Fibroblast of lung (primary cell): Measurements from ENCODE around the gene KCNMB3. TPM values are rescaled to one million over a fixed set of nuclear protein-coding genes. Genes with fewer than 3 reads are reported as not detected.
"Not testable (repeated sequence)": the region's sequence is repeated elsewhere in the genome, so short reads cannot be mapped to it uniquely, and the experiment has no call there.

Source experiments
- DNase-seq, 2 donors: peaks; one replicate each; pipeline versions ENCODE4 v3.0.0 to v3.0.0-alpha.2; 2010; ENCODE audit warnings: low read depth in 2 of 2
- H2AFZ ChIP-seq: 2 replicates; pipeline ENCODE4 v1.5.1; 2012; ENCODE audit warnings: low read length, control low read depth, inconsistent platforms
- H3K27ac ChIP-seq: 2 replicates; pipeline ENCODE4 v1.5.1; 2011; ENCODE audit warnings: low read length, control low read depth; ENCODE audit not compliant: insufficient read depth
- H3K27me3 ChIP-seq: 2 replicates; pipeline ENCODE4 v1.5.1; 2011; ENCODE audit warnings: mild to moderate bottlenecking, low read length; ENCODE audit not compliant: control insufficient read depth, insufficient read depth
- H3K36me3 ChIP-seq: 2 replicates; pipeline ENCODE4 v1.5.1; 2011; ENCODE audit warnings: low read length; ENCODE audit not compliant: control insufficient read depth, insufficient read depth
- H3K4me1 ChIP-seq: 2 replicates; pipeline ENCODE4 v1.5.1; 2011; ENCODE audit warnings: low read length; ENCODE audit not compliant: control insufficient read depth, insufficient read depth; ENCODE audit errors: extremely low read depth
- H3K4me2 ChIP-seq: 2 replicates; pipeline ENCODE4 v1.5.1; 2011; ENCODE audit warnings: low read length, control low read depth; ENCODE audit not compliant: insufficient read depth; ENCODE audit errors: extremely low read depth
- H3K4me3 ChIP-seq, 4 experiments: fragments of 200-600 bp in 1 of 4; sonication (generic) in 1 of 4; replicated peaks in 1 of 4; 2 replicates each; pipeline ENCODE4 v1.5.1; 2011 to 2016; ENCODE audit warnings: low read length in 4 of 4, low read depth in 3 of 4, mild to moderate bottlenecking in 3 of 4, control low read depth in 2 of 4, inconsistent platforms in 1 of 4, mixed read lengths in 1 of 4; ENCODE audit not compliant: insufficient read depth in 1 of 4; ENCODE audit errors: control extremely low read depth in 1 of 4
- H3K79me2 ChIP-seq: 2 replicates; pipeline ENCODE4 v1.5.1; 2012; ENCODE audit warnings: mild to moderate bottlenecking, low read length, inconsistent platforms; ENCODE audit not compliant: control insufficient read depth, insufficient read depth
- H3K9ac ChIP-seq: 2 replicates; pipeline ENCODE4 v1.5.1; 2011; ENCODE audit warnings: mild to moderate bottlenecking, low read length, control low read depth; ENCODE audit not compliant: insufficient read depth
- H3K9me3 ChIP-seq: 2 replicates; pipeline ENCODE4 v1.5.1; 2012; ENCODE audit warnings: low read depth, low read length; ENCODE audit not compliant: control insufficient read depth, insufficient read depth
- H4K20me1 ChIP-seq: 2 replicates; pipeline ENCODE4 v1.5.1; 2011; ENCODE audit warnings: low read length; ENCODE audit not compliant: control insufficient read depth, insufficient read depth; ENCODE audit errors: extremely low read depth
- EZH2 ChIP-seq: IDR thresholded peaks from 2 replicates; pipeline ENCODE4 v1.5.1; 2012; ENCODE audit warnings: low read length, control low read depth, mild to moderate bottlenecking; ENCODE audit errors: missing control alignments
- polyA plus RNA-seq, 2 donors: library from polyadenylated mRNA; depleted of rRNA in 1 of 2; stranded (reverse) in 1 of 2; unstranded in 1 of 2; fragments of >200 nt; gene quantifications; 2 replicates each; pipeline ENCODE4 v1.2.1, GENCODE V29; 2011 to 2012; ENCODE audit warnings: missing spikeins in 1 of 2
- total RNA-seq: library from RNA; depleted of rRNA; stranded (reverse); fragments of >200 nt; gene quantifications from 2 replicates; pipeline ENCODE4 v1.2.1, GENCODE V29; 2014
- TF ChIP-seq, protein P1 (sequence below), 2 donors: IDR thresholded peaks in 1 of 2; conservative IDR thresholded peaks in 1 of 2; 1 replicate in 1 of 2; 2 replicates in 1 of 2; pipeline ENCODE4 v1.5.1; 2011 to 2012; ENCODE audit warnings: low read length in 2 of 2, control low read depth in 1 of 2, inconsistent platforms in 1 of 2, low read depth in 1 of 2, mild to moderate bottlenecking in 1 of 2

KCNMB3 gene
- total and polyA plus RNA-seq, 2 donors (not counting 1 experiment from before 2014, with no cell fraction given), result 1.3 to 1.5 TPM

- no peak overlapping the region for H3K27ac ChIP-seq
- H3K4me2 ChIP-seq, result no peak overlapping the region
- no peak overlapping the region for H3K9ac ChIP-seq
- no peak overlapping the region for H2AFZ ChIP-seq
- H3K27me3 ChIP-seq, result no peaks in the 10 kb centered on the region
- DNase-seq, result no peak
- H3K4me1 ChIP-seq, result no peaks in the 10 kb centered on the region
- H3K36me3 ChIP-seq, result peaks cover 4% of the 10 kb centered on the region
- no peaks in the 10 kb centered on the region for H3K79me2 ChIP-seq
- TF ChIP-seq EZH2, result no peak
- TF ChIP-seq, protein P1, sequence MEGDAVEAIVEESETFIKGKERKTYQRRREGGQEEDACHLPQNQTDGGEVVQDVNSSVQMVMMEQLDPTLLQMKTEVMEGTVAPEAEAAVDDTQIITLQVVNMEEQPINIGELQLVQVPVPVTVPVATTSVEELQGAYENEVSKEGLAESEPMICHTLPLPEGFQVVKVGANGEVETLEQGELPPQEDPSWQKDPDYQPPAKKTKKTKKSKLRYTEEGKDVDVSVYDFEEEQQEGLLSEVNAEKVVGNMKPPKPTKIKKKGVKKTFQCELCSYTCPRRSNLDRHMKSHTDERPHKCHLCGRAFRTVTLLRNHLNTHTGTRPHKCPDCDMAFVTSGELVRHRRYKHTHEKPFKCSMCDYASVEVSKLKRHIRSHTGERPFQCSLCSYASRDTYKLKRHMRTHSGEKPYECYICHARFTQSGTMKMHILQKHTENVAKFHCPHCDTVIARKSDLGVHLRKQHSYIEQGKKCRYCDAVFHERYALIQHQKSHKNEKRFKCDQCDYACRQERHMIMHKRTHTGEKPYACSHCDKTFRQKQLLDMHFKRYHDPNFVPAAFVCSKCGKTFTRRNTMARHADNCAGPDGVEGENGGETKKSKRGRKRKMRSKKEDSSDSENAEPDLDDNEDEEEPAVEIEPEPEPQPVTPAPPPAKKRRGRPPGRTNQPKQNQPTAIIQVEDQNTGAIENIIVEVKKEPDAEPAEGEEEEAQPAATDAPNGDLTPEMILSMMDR (conservative IDR thresholded peaks at IDR 0.05 in 1 of 2, IDR thresholded peaks at IDR 0.05 in 1 of 2; ENCODE audit: low read depth in 1 of 2, low read length in 2 of 2), result no peak
- no peak overlapping the region for H3K4me3 ChIP-seq
- no peaks in the 10 kb centered on the region for H3K9me3 ChIP-seq
- no peaks in the 10 kb centered on the region for H4K20me1 ChIP-seq
Measured at GRCh38 chr3:179247289-179248015, 3.5 kb downstream of the KCNMB3 start.

- H3K4me3 ChIP-seq, result no peak overlapping the region
- H3K27ac ChIP-seq, result no peak overlapping the region
- H2AFZ ChIP-seq, result no peak overlapping the region
- no peak for TF ChIP-seq EZH2
- TF ChIP-seq, protein P1 (conservative IDR thresholded peaks at IDR 0.05 in 1 of 2, IDR thresholded peaks at IDR 0.05 in 1 of 2; ENCODE audit: low read depth in 1 of 2, low read length in 2 of 2), result no peak
- no peaks in the 10 kb centered on the region for H3K4me1 ChIP-seq
- H4K20me1 ChIP-seq, result no peaks in the 10 kb centered on the region
- H3K79me2 ChIP-seq, result no peaks in the 10 kb centered on the region
- no peak overlapping the region for H3K4me2 ChIP-seq
- DNase-seq, result peak in 1 of 2 donors; percentile 86
- H3K27me3 ChIP-seq, result no peaks in the 10 kb centered on the region
- H3K9me3 ChIP-seq, result no peaks in the 10 kb centered on the region
- H3K9ac ChIP-seq, result no peak overlapping the region
- H3K36me3 ChIP-seq, result no peaks in the 10 kb centered on the region
Measured at GRCh38 chr3:179244878-179245277, 6.0 kb downstream of the KCNMB3 start.

GRCh38 chr3:179242859-179243258 lies 8.1 kb downstream of the KCNMB3 start:
- not testable (repeated sequence) for H3K4me2 ChIP-seq, H3K36me3 ChIP-seq, H3K9ac ChIP-seq, H3K4me1 ChIP-seq, H4K20me1 ChIP-seq, H3K27ac ChIP-seq, H3K9me3 ChIP-seq, H3K4me3 ChIP-seq, H2AFZ ChIP-seq, H3K79me2 ChIP-seq, DNase-seq, H3K27me3 ChIP-seq

- not testable (repeated sequence) for H3K36me3 ChIP-seq, H3K9ac ChIP-seq, DNase-seq, H3K27me3 ChIP-seq, H4K20me1 ChIP-seq, H3K79me2 ChIP-seq, H2AFZ ChIP-seq, H3K4me3 ChIP-seq, H3K4me2 ChIP-seq, H3K4me1 ChIP-seq, H3K27ac ChIP-seq, H3K9me3 ChIP-seq
Measured at GRCh38 chr3:179240299-179240698, 10.6 kb downstream of the KCNMB3 start.
